SH-SY5Y (cell line): ENCODE measurements around the gene CD151.

Experiments used
- GATA2 ChIP-seq: IDR thresholded peaks from 2 replicates; pipeline ENCODE4 v1.6.1; 2011; ENCODE audit warnings: mild to moderate bottlenecking, low read depth, low read length
- GATA3 ChIP-seq: IDR thresholded peaks from 2 replicates; pipeline ENCODE4 v1.6.1; 2011; ENCODE audit warnings: low read depth, mild to moderate bottlenecking, low read length, moderate library complexity

DNA sequence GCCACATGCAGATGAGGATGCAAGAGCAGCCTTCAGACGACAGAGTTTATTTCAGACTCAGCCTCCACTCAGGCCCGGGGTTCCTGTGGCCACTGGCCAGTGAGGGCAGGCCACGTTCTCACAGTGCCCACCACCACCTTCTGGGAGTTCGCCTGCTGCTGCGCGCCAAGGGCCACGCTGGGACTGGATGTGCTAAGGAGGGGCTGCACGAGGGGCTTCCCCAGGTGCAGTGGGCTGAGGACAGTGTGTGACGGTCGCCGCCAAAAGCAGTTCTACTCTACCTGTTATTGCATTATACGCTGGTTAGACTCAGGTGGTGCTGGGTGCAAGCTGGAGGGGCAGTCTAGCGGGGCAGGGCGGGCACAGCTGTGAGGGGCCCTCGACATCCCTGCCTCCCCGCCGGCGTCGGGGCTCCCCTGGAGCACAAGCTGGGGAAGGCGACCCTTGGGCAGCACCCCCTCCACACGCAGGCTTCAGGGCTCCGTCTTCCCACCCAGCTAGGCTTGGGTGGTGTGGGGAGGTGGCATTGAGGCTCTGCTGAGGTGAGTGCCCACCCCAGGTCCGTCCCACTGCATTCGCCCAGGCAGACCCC lies 45.6 kb upstream of the CD151 start:
- TF ChIP-seq GATA3, result no peak
- no peak for TF ChIP-seq GATA2
